NCI-H2029 (cell line): ENCODE results near the gene STAT1.

Experiments used
- DNase-seq: peaks from one replicate; lab custom pipeline; 2025; lab: John Stamatoyannopoulos, UW

Gene STAT1

GRCh38 chr2:190959911-190960788, 53.8 kb downstream of the STAT1 start:
- no peak for DNase-seq

- no peak for DNase-seq
Measured at GRCh38 chr2:190953257-190953656, 60.7 kb downstream of the STAT1 start.

DNA sequence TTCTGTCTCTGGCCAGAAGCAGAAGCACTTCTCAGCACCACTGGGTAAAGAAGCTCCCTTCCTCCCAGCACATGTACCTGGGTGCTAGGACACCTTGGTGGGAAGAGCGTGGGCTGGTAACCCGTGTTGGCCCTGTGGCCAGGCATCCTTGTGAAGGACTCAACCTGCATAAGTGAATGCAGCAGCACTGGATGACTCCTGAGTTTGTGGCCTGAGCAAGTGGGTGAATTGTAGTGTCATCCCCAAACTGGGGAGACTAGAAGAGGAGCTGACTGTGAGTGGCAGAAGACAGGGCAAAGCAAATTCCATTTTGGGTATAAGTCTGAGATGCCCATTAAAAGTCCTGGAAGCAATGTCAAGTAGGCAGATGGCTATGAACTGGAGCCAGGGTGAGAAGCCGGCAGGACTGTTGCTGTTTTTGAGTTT, 63.4 kb downstream of the STAT1 start:
- DNase-seq: no peak

DNA sequence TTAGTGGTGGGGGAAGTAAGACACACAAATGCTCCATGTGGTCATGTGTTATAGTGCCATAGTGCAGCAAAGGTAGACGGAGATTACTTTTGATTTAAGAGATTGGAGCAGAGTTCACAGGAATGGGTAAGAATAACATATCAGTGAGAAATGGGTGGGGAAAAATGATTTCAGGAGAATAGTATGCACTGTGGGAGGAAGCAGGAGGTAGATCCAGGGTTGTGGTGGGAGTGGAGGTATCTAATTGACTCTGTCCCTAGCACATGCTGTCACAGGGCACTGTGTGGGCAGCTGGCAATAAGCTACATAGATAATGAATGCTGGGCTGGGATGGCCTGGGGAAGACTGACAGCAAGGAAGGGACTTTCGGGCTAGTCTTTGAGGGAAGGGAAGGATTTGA, 65.3 kb downstream of the STAT1 start:
- no peak for DNase-seq

DNA sequence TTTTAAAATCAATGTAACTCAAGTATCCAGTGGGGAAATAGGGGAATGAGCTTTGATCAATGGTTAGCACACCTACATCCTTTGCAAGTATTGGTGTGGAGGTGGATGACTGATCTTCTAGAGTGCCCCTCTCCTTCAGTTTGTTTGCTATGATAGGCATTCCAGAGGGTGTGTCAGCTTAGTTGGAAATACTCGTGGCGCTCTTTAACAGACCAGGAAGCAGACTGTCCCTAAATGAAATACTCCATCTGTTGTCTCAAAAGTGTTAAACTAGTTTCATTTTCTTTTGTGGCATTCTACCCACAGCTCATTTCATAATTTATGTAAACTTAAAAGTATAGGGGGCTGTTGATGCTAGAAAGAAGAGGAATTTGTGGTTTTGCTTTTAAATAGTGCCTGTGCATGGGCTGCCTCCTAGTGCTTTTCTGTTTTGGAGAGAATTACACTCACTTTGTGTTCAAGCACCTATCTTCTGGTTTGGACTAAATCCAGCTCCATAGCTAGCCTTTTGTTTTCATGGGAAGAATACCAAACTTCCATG, 66.2 kb downstream of the STAT1 start:
- peak; percentile 32 for DNase-seq

- no peak for DNase-seq
Measured at GRCh38 chr2:190947141-190947540, 66.8 kb downstream of the STAT1 start.

DNA sequence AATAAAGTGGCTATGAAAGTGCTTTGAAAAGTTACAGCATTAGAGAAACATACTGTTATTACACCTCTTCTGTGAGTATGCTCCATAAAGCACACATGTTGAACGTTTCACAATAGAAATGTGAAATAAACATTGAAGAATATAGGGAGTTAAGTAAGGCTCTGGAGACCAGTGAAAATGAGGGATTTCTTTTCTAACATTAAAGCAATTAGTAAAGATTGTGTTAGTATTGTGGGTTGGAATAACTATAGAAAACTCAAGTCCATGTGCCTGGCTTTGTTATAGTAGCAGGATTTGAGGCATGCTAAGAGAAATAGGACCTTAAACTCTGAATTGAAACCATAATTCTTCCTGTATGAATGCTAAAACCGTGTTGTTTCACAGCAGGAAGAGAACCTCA, 70.3 kb downstream of the STAT1 start:
- DNase-seq: no peak

GRCh38 chr2:190942697-190943096, 71.3 kb downstream of the STAT1 start:
- no peak for DNase-seq

- DNase-seq: no peak
Measured at GRCh38 chr2:190941571-190941970, 72.4 kb downstream of the STAT1 start.

GRCh38 chr2:190940454-190940853, 73.5 kb downstream of the STAT1 start:
- no peak for DNase-seq

GRCh38 chr2:190938771-190939335, 75.1 kb downstream of the STAT1 start:
- DNase-seq: no peak

DNA sequence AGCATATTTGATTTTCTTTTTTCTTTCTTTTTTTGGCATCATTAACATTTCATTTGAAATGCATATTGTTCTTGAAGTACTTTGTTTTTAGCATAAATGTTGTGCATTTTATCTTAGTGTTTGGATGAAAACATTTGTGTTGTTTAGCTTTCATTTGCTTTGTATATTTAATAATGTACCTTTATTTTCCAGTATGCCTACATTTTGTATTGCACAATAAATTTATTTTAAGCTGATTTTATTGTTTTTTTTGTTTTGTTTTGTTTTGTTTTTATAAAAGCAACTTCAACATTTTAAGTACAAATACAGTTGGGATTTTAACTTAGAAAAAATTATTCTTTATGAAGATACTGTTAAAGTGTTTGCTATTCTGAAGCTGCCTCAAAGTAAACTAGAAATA, 78.9 kb downstream of the STAT1 start:
- no peak for DNase-seq

DNA sequence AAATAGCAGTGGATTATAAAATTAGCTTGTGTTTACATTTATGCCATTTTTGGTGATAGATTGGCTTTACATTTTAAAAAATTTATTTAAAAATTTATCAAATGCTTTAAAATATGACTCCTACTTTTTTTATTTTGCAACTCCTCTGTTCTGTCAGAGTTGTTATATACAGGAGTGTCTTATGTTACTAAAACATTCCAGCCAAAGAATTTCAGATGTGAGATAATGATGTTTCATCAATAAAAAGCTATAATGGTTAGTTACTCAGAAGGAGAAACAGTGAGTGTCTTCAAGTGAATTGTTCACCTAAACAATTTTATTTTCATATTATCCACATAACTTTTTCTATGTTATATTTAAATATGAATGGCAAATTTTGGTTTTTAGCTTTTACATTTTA, 80.6 kb downstream of the STAT1 start:
- no peak for DNase-seq

DNA sequence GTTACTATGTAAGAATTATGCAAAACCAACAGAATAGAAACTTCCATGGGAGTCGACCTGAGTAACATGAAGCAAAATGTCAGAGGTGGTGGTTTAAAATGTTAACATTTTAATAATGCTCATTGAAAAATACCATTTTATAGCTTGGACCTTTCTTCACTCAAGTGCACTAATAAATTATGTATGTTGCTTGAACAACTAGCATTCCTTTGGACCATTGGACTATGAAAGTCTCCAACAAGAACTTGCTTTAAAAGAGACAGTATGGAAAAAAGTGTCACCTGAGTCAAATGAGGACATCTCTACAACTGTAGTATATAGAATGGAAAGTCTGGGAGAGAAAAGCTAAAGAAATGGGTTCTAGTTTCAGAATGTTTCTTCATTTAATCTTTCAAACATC, 81.5 kb downstream of the STAT1 start:
- DNase-seq: no peak

GRCh38 chr2:190930411-190930810, 83.6 kb downstream of the STAT1 start:
- DNase-seq: no peak

- DNase-seq: no peak
Measured at GRCh38 chr2:190929919-190930318, 84.1 kb downstream of the STAT1 start.

DNA sequence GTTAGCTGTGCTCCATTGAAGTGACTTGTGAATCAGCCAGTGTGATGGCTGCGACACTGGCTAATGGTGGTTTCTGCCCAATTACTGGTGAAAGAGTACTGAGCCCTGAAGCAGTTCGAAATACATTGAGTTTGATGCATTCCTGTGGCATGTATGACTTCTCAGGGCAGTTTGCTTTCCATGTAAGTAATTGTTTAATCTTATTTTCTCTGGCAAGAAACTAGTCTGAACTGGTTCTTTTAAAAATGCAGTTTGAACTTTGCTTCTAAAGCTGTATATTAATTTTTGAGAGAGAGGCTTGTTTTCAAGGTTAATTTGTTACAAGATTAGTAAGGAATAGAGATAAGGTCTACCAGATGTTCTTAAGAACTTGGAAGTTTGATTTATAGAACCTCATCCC, 86.7 kb downstream of the STAT1 start:
- no peak for DNase-seq

- DNase-seq: no peak
Measured at GRCh38 chr2:190922376-190922775, 91.6 kb downstream of the STAT1 start.

DNA sequence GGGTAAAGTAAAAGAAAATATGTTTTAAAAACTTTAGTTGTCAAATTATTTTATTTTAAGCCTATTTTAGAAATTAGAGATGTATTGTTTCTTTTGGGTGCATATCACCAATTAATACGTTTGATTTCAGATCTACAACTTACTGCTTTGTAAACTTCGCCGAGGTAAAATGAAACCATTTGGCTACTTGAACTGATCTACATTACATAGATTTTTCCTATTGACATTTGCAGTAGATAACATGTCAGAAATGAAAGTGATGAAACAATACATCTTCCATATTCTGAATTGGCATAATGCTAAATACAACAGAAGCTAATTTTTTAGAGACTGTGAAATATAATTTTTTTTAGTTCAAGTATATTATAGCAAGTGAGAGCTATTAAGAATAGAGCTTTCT, 93.9 kb downstream of the STAT1 start:
- no peak for DNase-seq
